GM19023 (cell line): ENCODE results near the gene PRKRIP1.
A peak's percentile ranks its signal among the peaks of the same experiment; 100 is the strongest.
"Not testable (repeated sequence)": the region's sequence is repeated elsewhere in the genome, so short reads cannot be mapped to it uniquely, and the experiment has no call there.

Experiments used
- ATAC-seq: cut with Tn5 transposase; IDR thresholded peaks from one replicate; pipeline ENCODE4 v1.9.1; 2021; ENCODE audit warnings: mild to moderate bottlenecking, moderate library complexity; ENCODE audit not compliant: unreplicated experiment

The PRKRIP1 gene

GRCh38 chr7:102395873-102396709 lies at the start of gene PRKRIP1:
Gene PRKRIP1 (plus strand): TSS chr7:102396363. CDS start chr7:102396412, 49 bp downstream.
- ATAC-seq = peak; percentile 98

GRCh38 chr7:102346983-102347382 lies 49.2 kb upstream of the PRKRIP1 start:
- not testable (repeated sequence) for ATAC-seq

GRCh38 chr7:102356344-102356743 lies 39.8 kb upstream of the PRKRIP1 start, which contains the start of gene SPDYE6:
Gene SPDYE6 (minus strand): TSS chr7:102356444. CDS start chr7:102356023, 421 bp downstream.
- not testable (repeated sequence) for ATAC-seq

- peak; percentile 99 for ATAC-seq
These were observed 32.4 kb upstream of the PRKRIP1 start for GRCh38 chr7:102363549-102364393.

GRCh38 chr7:102364394-102364886 lies 31.7 kb upstream of the PRKRIP1 start:
- ATAC-seq = not testable (repeated sequence)

GRCh38 chr7:102365390-102365789 lies 30.8 kb upstream of the PRKRIP1 start:
- ATAC-seq = not testable (repeated sequence)

GRCh38 chr7:102370038-102370437 lies 26.1 kb upstream of the PRKRIP1 start:
- ATAC-seq = not testable (repeated sequence)

- not testable (repeated sequence) for ATAC-seq
These were observed 23.4 kb upstream of the PRKRIP1 start for GRCh38 chr7:102372796-102373195.

- no peak for ATAC-seq
These were observed 19.1 kb upstream of the PRKRIP1 start for GRCh38 chr7:102376964-102377466.

GRCh38 chr7:102380837-102381236 lies 15.3 kb upstream of the PRKRIP1 start:
- not testable (repeated sequence) for ATAC-seq

- not testable (repeated sequence) for ATAC-seq
These were observed 14.3 kb upstream of the PRKRIP1 start for GRCh38 chr7:102381696-102382425.

GRCh38 chr7:102387064-102387463 lies 9.1 kb upstream of the PRKRIP1 start:
- no peak for ATAC-seq

GRCh38 chr7:102389810-102390209 lies 6.4 kb upstream of the PRKRIP1 start:
- ATAC-seq = no peak

- ATAC-seq = no peak
These were observed 5.3 kb upstream of the PRKRIP1 start for GRCh38 chr7:102390697-102391484.

- no peak for ATAC-seq
These were observed 3.8 kb upstream of the PRKRIP1 start for GRCh38 chr7:102392330-102392729.

- ATAC-seq = no peak
These were observed 2.7 kb upstream of the PRKRIP1 start for GRCh38 chr7:102393467-102393866.

- no peak for ATAC-seq
These were observed 631 bp upstream of the PRKRIP1 start for GRCh38 chr7:102395592-102395872.

GRCh38 chr7:102396710-102397019 lies 502 bp downstream of the PRKRIP1 start:
- peak; percentile 4 for ATAC-seq

- no peak for ATAC-seq
These were observed 2.4 kb downstream of the PRKRIP1 start for GRCh38 chr7:102398543-102398942.

GRCh38 chr7:102400360-102400759 lies 4.2 kb downstream of the PRKRIP1 start:
- no peak for ATAC-seq
